SK-N-SH (cell line): Measurements from ENCODE around the gene CCSER1.

Source experiments
- EP300 ChIP-seq, 2 experiments: IDR thresholded peaks; 2 replicates each; pipeline versions ENCODE4 v1.4.0 to v1.6.1; 2012; ENCODE audit warnings: borderline replicate concordance in 1 of 2, low read depth in 1 of 2, low read length in 1 of 2
- RFX5 ChIP-seq: IDR thresholded peaks from 2 replicates; pipeline ENCODE4 v1.6.1; 2012; ENCODE audit warnings: mild to moderate bottlenecking, improper control_type of control experiment, low read length
- SMC3 ChIP-seq: IDR thresholded peaks from 2 replicates; pipeline ENCODE4 v1.6.1; 2012; ENCODE audit warnings: low read depth, low read length, improper control_type of control experiment
- TAF1 ChIP-seq: IDR thresholded peaks from 2 replicates; pipeline ENCODE4 v1.6.1; 2012; ENCODE audit warnings: low read depth, mild to moderate bottlenecking, low read length, moderate library complexity, borderline replicate concordance
- TF ChIP-seq, protein P1 (sequence below): fragments of 200-600 bp; sonication (generic); IDR thresholded peaks from 2 replicates; pipeline ENCODE4 v1.6.1; 2017; ENCODE audit warnings: antibody characterized with exemption, mild to moderate bottlenecking, moderate library complexity

DNA sequence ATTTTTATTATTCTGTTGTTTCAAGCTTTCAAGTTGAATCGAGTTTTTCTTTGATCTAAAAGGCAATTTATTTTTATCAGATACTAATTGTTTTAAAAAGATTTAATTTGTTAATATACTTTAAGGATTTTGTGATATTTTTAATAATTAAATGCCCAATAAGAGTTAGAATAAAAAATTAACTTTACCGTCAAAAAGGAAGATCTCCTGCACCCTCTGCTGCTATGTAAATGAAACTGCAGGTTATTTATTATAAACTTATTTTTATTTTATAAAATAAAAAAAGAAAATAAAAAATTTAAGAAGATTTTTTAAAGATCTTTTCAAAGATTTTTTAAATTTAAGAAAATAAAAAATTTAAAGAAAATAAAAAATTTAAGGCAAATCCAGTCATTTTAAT, 166.1 kb downstream of the CCSER1 start:
- TF ChIP-seq, protein P1, sequence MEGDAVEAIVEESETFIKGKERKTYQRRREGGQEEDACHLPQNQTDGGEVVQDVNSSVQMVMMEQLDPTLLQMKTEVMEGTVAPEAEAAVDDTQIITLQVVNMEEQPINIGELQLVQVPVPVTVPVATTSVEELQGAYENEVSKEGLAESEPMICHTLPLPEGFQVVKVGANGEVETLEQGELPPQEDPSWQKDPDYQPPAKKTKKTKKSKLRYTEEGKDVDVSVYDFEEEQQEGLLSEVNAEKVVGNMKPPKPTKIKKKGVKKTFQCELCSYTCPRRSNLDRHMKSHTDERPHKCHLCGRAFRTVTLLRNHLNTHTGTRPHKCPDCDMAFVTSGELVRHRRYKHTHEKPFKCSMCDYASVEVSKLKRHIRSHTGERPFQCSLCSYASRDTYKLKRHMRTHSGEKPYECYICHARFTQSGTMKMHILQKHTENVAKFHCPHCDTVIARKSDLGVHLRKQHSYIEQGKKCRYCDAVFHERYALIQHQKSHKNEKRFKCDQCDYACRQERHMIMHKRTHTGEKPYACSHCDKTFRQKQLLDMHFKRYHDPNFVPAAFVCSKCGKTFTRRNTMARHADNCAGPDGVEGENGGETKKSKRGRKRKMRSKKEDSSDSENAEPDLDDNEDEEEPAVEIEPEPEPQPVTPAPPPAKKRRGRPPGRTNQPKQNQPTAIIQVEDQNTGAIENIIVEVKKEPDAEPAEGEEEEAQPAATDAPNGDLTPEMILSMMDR = peak; percentile 54
- TF ChIP-seq TAF1 (no peak), EP300 (IDR thresholded peaks at IDR 0.05; ENCODE audit: borderline replicate concordance in 1 of 2, low read depth in 1 of 2, low read length in 1 of 2) (no peak), RFX5 (no peak), SMC3 (peak; percentile 21; the same call in 1 of the 2 replicates)
